GM21737 (cell line): ENCODE results near the gene BBC3.

ENCODE experiments used
- ATAC-seq: cut with Tn5 transposase; IDR thresholded peaks from one replicate; pipeline ENCODE4 v1.9.1; 2021; ENCODE audit warnings: mild to moderate bottlenecking, moderate library complexity; ENCODE audit not compliant: unreplicated experiment

The BBC3 gene

GRCh38 chr19:47203254-47203653 lies 27.7 kb downstream of the BBC3 start:
- no peak for ATAC-seq

- ATAC-seq, result no peak
Observed at GRCh38 chr19:47200530-47200929, 30.5 kb downstream of the BBC3 start.

GRCh38 chr19:47197141-47197540 lies 33.9 kb downstream of the BBC3 start:
- no peak for ATAC-seq

- ATAC-seq, result no peak
Observed at GRCh38 chr19:47195434-47195833, 35.6 kb downstream of the BBC3 start.

- ATAC-seq, result no peak
Observed at GRCh38 chr19:47190167-47190727, 40.8 kb downstream of the BBC3 start.

- ATAC-seq, result no peak
Observed at GRCh38 chr19:47188507-47189033, 42.4 kb downstream of the BBC3 start.

GRCh38 chr19:47187797-47188196 lies 43.2 kb downstream of the BBC3 start:
- ATAC-seq, result no peak

GRCh38 chr19:47187335-47187655 lies 43.7 kb downstream of the BBC3 start:
- no peak for ATAC-seq

- peak; percentile 68 for ATAC-seq
Observed at GRCh38 chr19:47186446-47187334, 44.3 kb downstream of the BBC3 start.

- no peak for ATAC-seq
Observed at GRCh38 chr19:47183601-47184000, 47.4 kb downstream of the BBC3 start.

GRCh38 chr19:47179653-47180310 lies 51.2 kb downstream of the BBC3 start:
- ATAC-seq, result no peak

GRCh38 chr19:47176627-47177090 lies 54.3 kb downstream of the BBC3 start:
- ATAC-seq, result no peak

- ATAC-seq, result no peak
Observed at GRCh38 chr19:47176071-47176626, 54.9 kb downstream of the BBC3 start.

GRCh38 chr19:47172666-47173455 lies 58.1 kb downstream of the BBC3 start:
- no peak for ATAC-seq
